Right atrium auricular region (tissue), 2 donors: Measurements from ENCODE around the gene ABCF2. TPM values are rescaled to one million over a fixed set of nuclear protein-coding genes. Genes with fewer than 3 reads are reported as not detected.

Experiments used
- DNase-seq: peaks from one replicate; pipeline ENCODE4 v3.0.0-alpha.2; 2019; ENCODE audit warnings: low spot score
- H3K27ac ChIP-seq, 2 donors: fragments of 200-600 bp; sonication (generic); 1 replicate in 1 of 2; 2 replicates in 1 of 2; pipeline ENCODE4 v1.5.1; 2016 to 2019
- H3K27me3 ChIP-seq, 2 donors: fragments of 200-600 bp; sonication (generic); one replicate each; pipeline versions ENCODE4 v1.5.1 to v1.6.0; 2017 to 2019
- H3K36me3 ChIP-seq: fragments of 200-600 bp; sonication (generic); one replicate; pipeline ENCODE4 v1.5.1; 2016
- H3K4me1 ChIP-seq, 2 donors: fragments of 200-600 bp; sonication (generic); one replicate each; pipeline versions ENCODE4 v1.5.1 to v1.6.0; 2017 to 2019
- H3K4me3 ChIP-seq, 2 donors: fragments of 200-600 bp; sonication (generic); 1 replicate in 1 of 2; 2 replicates in 1 of 2; pipeline ENCODE4 v1.5.1; 2017 to 2019; ENCODE audit warnings: mild to moderate bottlenecking in 1 of 2, moderate library complexity in 1 of 2
- H3K9me3 ChIP-seq, 2 donors: fragments of 200-600 bp; sonication (generic); one replicate each; pipeline ENCODE4 v1.5.1; 2019
- CTCF ChIP-seq, 2 donors: fragments of 200-600 bp; sonication (generic); IDR thresholded peaks; one replicate each; pipeline ENCODE4 v1.5.1; 2019; ENCODE audit warnings: antibody characterized with exemption in 2 of 2
- total RNA-seq, 2 donors: library from RNA; depleted of rRNA; stranded (reverse); fragments of >200 nt; gene quantifications; one replicate each; pipeline ENCODE4 v1.1.0, GENCODE V29; 2016

ABCF2 gene
- total RNA-seq: 10 to 100 TPM; 29.7 to 38.6 TPM

GRCh38 chr7:151226875-151227782, at the start of gene ABCF2:
Gene ABCF2, minus strand, starts transcription at chr7:151227205. Its CDS starts 747 bp downstream, at chr7:151226458.
- Histone ChIP-seq H3K36me3 (peaks cover 30% of the 10 kb centered on the region), H3K4me3 (peak within 1 kb of the TSS; percentile 82 to 86), H3K27me3 (no peaks in the 10 kb centered on the region), H3K9me3 (no peaks in the 10 kb centered on the region), H3K4me1 (peaks cover 0 to 26% of the 10 kb centered on the region in 2 donors), H3K27ac (peak within 1 kb of the TSS; percentile 75 to 77)
- no peak for TF ChIP-seq CTCF (IDR thresholded peaks at IDR 0.05)
- DNase-seq: peak; percentile 100

GRCh38 chr7:151275813-151276577, 49.0 kb upstream of the ABCF2 start:
- Histone ChIP-seq H3K4me1 (peaks cover 0 to 36% of the 10 kb centered on the region in 2 donors), H3K27ac (no peak overlapping the region), H3K27me3 (no peaks in the 10 kb centered on the region), H3K9me3 (no peaks in the 10 kb centered on the region), H3K4me3 (peak overlapping the region; percentile 35 to 50), H3K36me3 (no peaks in the 10 kb centered on the region)
- no peak for DNase-seq
- TF ChIP-seq CTCF (IDR thresholded peaks at IDR 0.05): no peak

GRCh38 chr7:151274936-151275812, 48.2 kb upstream of the ABCF2 start:
- H3K27ac ChIP-seq: no peak overlapping the region
- TF ChIP-seq CTCF (IDR thresholded peaks at IDR 0.05): no peak
- H3K9me3 ChIP-seq: no peaks in the 10 kb centered on the region
- no peak for DNase-seq
- H3K4me3 ChIP-seq: no peak overlapping the region
- H3K27me3 ChIP-seq: no peaks in the 10 kb centered on the region
- H3K36me3 ChIP-seq: no peaks in the 10 kb centered on the region
- H3K4me1 ChIP-seq: peaks cover 0 to 36% of the 10 kb centered on the region in 2 donors

- no peaks in the 10 kb centered on the region for H3K36me3 ChIP-seq
- no peaks in the 10 kb centered on the region for H3K27me3 ChIP-seq
- no peaks in the 10 kb centered on the region for H3K9me3 ChIP-seq
- no peak for DNase-seq
- peaks cover 0 to 36% of the 10 kb centered on the region in 2 donors for H3K4me1 ChIP-seq
- TF ChIP-seq CTCF (IDR thresholded peaks at IDR 0.05): no peak
- H3K27ac ChIP-seq: no peak overlapping the region
- no peak overlapping the region for H3K4me3 ChIP-seq
Measured at GRCh38 chr7:151274396-151274795, 47.4 kb upstream of the ABCF2 start.

- H3K36me3 ChIP-seq: no peaks in the 10 kb centered on the region
- no peak overlapping the region for H3K27ac ChIP-seq
- H3K4me3 ChIP-seq: no peak overlapping the region
- H3K9me3 ChIP-seq: no peaks in the 10 kb centered on the region
- no peaks in the 10 kb centered on the region for H3K27me3 ChIP-seq
- no peak for TF ChIP-seq CTCF (IDR thresholded peaks at IDR 0.05)
- DNase-seq: no peak
- H3K4me1 ChIP-seq: peaks cover 0 to 36% of the 10 kb centered on the region in 2 donors
Measured at GRCh38 chr7:151273651-151274390, 46.8 kb upstream of the ABCF2 start.
